GM19193 (cell line): ENCODE measurements around the gene MYO1C.

Experiments used
- POLR2A ChIP-seq: IDR thresholded peaks from 4 replicates; pipeline ENCODE4 v1.6.1; 2011; ENCODE audit not compliant: insufficient read depth, insufficient read length; ENCODE audit errors: extremely low read depth

Gene MYO1C

DNA sequence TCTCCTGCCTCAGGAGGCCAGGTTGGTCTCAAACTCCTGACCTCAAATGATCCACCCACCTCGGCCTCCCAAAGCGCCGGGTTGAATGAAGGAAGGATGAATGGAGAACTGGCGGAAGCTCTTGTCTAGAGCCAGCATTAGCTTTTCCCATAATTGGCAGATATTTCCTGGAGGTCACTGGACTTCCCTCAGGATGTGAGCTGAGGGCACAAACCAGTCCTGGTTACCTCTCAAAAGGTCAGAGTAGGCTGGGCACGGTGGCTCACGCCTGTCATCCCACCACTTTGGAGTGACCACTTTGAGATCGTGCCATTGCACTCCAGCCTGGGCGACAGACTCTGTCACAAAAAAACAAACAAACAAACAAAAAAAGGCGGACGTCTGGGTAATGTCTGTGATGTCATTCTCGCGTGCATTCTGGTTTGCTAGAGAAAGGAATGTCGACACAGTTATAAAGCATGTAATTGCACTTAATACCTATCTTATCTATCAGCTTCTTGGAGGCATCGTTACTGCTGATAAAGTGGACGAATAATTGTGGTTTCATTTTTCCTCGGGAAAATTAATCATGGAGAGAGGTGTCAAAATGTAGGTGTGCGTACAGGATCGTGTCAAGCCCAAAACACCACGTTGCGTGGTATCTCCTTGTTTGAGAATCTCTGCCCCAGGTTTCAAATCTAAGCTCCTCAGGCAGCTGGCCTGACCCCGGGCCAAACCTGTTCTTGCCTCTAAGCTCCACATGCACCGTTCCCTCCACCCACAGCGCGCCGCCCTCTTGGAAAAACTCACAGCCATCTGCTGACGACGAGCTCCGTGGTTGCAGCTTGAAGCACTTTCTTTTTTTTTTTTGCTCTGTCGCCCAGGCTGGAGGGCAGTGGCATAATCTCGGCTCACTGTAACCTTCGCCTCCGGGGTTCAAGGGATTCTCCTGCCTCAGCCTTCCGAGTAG lies 30.0 kb downstream of the MYO1C start:
- TF ChIP-seq POLR2A = no peak

DNA sequence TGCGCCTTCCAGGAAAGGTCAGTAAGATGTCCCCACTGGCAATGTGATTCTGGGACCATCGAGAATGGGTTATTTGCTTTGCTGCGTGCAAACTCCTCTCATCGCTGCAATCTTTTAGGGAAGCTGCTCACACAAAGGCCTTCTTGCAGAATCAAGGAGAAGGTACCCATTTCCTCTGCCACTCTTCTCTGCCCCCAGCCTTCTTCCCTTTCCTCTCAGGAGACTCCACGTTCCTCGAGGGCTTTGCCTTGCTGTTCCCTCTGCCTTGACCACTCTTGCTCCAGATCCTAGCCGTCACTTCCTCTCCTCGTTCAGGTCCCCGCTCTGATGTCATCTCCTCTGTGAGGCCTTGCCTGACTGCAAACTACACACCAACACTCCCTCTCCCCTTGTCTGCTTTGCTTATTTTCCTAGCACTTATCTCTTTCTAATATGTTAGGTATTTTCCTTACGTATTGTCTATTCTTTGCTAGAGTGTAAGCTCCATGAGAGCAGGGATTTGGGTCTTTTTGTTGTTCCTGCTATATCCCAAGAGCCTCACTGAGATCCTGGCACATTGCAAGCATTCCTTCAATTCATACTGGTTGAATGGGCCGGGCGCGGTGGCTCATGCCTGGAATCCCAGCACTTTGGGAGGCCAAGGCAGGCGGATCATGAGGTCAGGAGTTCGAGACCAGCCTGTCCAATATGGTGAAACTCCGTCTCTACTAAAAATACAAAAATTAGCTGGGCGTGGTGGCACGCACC lies 31.1 kb downstream of the MYO1C start:
- TF ChIP-seq POLR2A = no peak

DNA sequence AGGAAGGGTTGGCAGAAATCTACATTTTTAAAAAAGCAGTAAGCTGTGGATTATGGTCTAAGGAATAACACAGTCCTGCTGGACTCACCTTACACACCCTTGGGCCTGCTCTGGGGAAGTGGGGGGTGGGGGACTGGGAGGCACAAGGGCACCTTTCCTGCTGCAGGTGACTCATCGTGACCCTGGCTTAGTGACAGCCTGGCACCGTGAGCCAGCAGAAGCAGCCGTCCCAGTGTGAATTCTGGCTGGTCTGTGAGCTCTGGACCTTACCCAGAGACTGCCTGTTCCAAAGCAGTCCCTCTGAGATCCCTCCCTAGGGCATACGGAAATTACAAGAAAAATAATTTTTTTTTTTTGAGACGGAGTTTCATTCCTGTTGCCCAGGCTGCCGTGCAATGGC lies 32.3 kb downstream of the MYO1C start:
- TF ChIP-seq POLR2A = no peak

DNA sequence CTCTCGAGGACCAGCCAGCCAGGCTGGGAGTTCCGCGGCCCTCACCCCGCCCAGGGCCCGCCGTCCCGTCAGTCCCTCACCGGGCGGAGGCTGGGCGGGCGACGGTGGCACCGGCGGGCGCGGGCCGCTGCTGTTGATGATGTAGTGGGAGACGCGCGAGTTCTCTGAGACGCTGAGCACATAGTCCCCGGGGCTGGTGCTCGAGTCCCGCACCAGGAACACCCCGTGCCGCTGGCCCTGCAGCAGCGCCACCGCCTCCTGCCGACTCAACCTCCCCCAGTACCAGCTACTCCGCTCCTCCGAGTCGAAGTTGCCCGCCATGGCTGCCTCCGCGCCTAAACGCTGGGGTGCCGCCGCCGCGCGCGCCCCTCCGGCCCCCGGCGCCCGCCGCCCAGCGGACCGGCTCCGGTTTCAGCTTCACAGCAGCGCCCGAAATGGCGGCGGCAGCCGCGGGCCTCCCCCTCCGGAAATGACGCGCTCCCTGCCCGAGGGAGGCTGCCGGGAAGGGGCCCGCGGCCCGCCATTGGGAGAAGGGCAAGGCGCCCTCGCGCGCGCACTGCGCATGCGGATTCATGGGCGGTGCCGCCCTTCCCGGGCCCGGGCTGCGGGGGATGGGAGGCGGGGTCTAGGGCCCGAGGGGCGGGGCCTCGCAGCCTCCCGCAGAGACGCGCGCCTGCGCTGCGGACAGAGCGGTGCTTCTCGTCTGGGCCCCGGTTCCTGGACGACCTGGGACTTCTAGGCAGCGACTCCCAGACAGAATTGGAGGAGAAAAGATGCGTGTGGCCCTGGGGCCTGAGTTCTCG lies 36.5 kb downstream of the MYO1C start, which contains the start of gene CRK:
Gene CRK, minus strand, starts transcription at position 436 of the 803 bp plus-strand sequence. Its CDS starts 115 bp downstream, at position 321.
- TF ChIP-seq POLR2A = peak; percentile 93

DNA sequence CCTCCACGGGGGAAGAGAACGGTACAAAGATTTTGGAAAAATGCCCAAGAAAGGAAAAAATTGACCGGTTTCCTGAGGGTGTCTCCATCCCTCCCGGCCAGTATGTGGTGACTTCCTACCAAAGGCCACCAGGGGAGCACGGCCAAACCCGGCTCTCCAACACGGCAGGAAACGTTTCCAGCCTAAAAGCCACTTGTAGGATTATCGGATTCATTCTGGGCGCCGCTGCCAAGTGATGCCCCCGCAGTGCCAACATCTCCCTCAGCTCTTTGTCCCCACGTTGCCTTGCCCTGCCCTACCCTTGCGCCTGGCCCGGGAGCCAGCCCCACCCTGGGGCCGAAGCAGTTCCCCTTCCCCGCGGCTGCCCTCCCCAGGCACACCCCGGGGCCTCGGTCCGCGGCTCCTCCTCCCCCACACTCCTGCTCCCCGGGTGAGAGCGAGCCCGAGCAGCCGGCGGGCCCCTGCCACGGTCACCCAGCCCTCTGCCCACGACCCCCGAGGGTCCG lies 37.1 kb downstream of the MYO1C start:
- TF ChIP-seq POLR2A = no peak

DNA sequence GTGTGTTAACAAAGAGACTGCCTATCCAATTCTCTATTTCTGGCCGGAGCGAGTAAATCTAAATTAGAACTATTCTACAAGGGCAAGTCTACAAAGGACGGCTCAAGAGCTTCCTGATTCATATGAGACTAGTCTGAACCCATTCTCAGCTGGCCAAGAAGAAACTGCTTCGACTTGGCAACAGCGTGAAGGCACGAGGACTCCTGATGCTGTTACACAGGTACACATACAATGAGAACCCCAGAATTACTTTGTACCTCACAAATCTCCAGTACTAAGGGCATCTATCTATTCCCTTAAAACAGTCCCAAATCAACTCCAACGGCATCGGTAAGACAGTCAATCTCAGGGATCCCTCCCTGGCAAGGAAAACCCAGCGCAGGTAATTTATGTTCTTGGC lies 37.9 kb downstream of the MYO1C start:
- no peak for TF ChIP-seq POLR2A

DNA sequence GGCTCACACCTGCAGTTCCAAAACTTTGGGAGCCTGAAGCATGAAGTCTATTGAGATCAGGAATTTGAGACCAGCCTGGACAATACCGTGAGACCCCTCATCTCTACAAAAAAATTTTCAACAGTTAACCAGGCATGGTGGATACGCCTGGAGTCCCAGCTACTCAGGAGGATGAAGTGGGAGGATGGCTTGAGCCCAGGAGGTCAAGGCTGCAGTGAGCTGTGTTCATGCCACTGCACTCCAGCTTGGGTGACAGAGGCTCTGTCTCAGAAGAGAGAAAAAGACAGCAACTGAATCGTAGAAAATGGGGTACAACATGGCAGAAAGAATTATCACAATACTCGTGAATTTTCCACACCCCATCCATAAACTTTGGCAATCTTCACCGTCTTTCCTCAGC lies 39.6 kb downstream of the MYO1C start:
- no peak for TF ChIP-seq POLR2A

DNA sequence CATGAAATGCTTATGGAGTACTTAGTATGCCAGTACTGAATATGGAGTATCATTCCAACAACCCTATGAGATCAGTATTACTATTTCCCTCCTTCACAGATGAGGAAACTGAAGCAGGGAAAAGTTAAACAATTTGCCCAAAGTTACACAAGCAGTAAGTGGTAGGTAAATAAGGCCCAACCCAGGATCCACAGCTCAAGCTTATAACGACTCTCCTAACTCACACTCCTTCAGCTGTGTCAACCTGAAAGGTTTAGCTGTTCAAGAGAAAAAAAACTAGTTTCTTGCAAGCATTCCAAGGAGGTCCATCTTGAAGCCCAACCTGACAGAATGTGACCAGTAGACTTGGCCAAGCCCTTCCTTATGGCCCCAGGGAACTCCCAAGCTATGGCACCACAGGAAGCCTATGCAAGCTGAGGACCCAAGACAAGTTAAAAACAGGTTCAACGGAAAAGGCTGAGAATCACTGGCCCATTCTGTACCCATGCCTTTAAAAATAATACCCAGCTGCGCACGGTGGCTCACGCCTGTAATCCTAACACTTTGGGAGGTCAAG lies 43.0 kb downstream of the MYO1C start:
- TF ChIP-seq POLR2A = no peak

DNA sequence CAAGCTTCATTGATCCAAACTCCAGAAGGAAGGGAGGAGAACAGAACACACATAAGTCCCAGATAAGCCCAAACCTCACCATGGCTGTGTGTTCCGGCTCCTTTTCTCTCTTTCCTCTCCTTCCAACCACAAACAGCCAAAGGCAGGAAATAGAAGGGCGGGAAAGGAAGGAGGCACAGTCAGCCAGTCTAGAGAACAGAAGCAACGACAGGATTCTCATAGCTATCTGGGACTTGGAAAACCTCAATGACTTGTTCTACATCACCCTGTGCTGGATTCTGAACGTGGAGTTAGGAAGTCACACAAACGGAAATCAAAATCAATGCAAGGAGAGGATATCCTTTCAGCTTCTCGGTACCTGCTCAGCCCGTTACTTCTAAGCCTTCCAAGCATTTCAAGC lies 45.4 kb downstream of the MYO1C start:
- no peak for TF ChIP-seq POLR2A

DNA sequence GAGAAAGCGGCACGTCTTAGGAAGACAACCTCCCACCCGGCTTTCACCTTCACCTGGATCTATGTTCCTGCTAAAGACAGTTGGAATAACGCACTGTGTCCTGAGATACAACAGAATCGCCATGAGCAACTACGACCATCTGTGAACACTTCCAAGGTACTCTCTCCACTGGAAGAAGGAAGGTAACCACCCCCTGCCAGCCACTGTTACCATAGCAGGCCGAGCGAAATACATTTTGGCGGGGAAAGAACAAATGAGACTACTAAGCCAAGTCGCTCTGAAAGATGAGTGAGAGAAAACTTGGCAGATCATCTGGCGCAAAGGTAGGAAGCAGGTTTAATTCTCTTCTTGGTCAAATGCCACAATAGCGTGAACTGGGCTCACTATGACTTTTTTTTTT lies 46.3 kb downstream of the MYO1C start:
- TF ChIP-seq POLR2A = no peak

DNA sequence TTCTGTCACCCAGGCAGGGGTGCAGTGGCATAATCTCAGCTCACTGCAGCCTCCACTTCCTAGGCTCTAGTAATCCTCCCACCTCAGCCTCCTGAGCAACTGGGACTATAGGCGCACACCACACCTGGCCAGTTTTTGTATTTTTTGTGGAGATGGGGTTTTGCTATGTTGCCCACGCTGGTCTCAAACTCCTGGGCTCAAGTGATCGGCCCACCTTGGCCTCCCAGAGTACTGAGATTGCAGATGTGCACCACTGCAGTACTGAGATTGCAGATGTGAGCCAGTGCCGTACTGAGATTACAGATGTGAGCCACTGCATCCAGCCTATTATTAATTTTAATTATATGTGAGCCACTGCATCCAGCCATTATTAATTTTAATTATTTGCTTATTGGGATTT lies 50.3 kb downstream of the MYO1C start:
- TF ChIP-seq POLR2A = no peak

DNA sequence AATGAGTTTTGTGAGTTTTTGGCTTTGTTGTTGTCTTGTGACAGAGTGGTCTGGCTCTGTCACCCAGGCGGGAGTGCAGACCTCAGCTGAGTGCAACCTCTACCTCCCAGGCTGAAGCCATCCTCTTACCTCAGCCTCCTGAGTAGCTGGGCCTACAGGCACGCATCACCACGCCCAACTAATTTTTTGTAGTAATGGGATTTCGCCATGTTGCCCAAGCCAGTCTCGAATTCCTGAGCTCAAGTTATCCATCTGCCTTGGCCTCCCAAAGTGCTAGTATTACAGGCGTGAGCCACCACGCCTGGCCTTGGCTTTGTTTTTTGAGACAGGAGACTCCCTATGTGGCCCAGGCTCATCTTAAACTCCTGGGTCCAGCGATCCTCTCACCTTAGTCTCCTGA lies 51.6 kb downstream of the MYO1C start:
- TF ChIP-seq POLR2A = no peak

DNA sequence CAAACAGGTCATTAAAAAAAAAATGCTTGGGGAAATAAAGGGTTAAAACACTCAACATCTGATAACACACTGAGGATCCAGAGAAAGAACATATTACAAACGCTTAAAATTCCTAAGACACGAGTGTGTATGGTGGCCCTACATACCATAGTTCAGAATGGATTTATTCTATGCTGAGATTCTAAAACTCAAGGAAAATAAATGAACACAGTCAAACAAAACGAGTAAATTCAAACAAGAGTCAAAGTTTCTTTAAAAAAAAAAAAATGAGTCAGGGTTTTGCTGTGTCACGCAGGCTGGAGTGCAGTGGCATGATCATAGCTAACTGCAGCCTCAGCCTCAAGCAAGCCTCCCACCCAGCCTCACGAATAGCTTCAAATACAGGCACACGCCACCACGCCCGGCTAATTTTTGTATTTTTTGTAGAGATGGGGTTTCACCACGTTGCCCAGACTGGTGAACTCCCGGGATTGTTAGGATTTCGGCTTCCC lies 53.8 kb downstream of the MYO1C start:
- no peak for TF ChIP-seq POLR2A

DNA sequence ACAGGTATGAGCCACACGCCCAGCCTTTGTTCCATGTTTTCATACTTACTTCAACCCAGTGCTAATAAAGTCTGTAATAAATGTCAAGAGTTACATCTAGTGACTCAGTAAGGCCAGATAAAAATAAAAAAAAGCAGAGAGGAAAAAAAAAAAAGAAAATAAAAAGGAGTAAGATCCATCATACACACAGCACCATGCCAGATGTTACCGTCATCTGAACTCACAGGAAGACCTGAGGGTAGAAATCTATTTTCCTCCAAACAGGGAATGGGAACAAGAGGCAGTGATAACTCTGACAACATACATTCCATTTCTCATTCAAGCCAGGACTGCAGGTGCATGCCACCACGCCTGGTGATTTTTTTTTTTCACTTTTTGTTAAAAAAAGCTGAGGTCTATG lies 57.2 kb downstream of the MYO1C start:
- TF ChIP-seq POLR2A = no peak
